Activated CD8-positive, alpha-beta memory T cell treated with anti-CD3 and anti-CD28 coated beads, Interleukin-2, amount 10 ng/mL, durations not matched to agents 7 days and 5 days (primary cell): ENCODE measurements around the gene SLC8A2. TPM values are rescaled to one million over a fixed set of nuclear protein-coding genes. Genes with fewer than 3 reads are reported as not detected.
"Not testable (repeated sequence)": the region's sequence is repeated elsewhere in the genome, so short reads cannot be mapped to it uniquely, and the experiment has no call there.

Experiments used
- ATAC-seq: fragments of 150-1000 bp; cut with Tn5 transposase; one replicate; pipeline ENCODE4 v1.10.0; 2021; ENCODE audit warnings: moderate library complexity
- CTCF ChIA-PET: fragments of 350-600 bp; sonication (Branson Sonifier 250); formaldehyde crosslinking; loops from one replicate; lab custom pipeline; 2021; ENCODE audit warnings: antibody characterized with exemption; lab: Charles Lee
- DNase-seq: peaks from one replicate; pipeline ENCODE4 v3.0.0-alpha.2; 2020
- H3K27ac Mint-ChIP-seq: one replicate; pipeline ENCODE4 v1.8.0; 2021; ENCODE audit warnings: mild to moderate bottlenecking, mixed read lengths
- H3K27me3 Mint-ChIP-seq: one replicate; pipeline ENCODE4 v1.8.0; 2021; ENCODE audit warnings: mixed read lengths
- H3K36me3 Mint-ChIP-seq: one replicate; pipeline ENCODE4 v1.8.0; 2021; ENCODE audit warnings: mild to moderate bottlenecking, mixed read lengths
- H3K4me1 Mint-ChIP-seq: one replicate; pipeline ENCODE4 v1.8.0; 2021; ENCODE audit warnings: mixed read lengths
- H3K4me3 Mint-ChIP-seq: one replicate; pipeline ENCODE4 v1.8.0; 2021; ENCODE audit warnings: mild to moderate bottlenecking, moderate library complexity, mixed read lengths
- H3K9me3 Mint-ChIP-seq: one replicate; pipeline ENCODE4 v1.8.0; 2022; ENCODE audit warnings: low read depth, mixed read lengths
- total RNA-seq, 2 experiments: library from RNA; stranded (reverse); gene quantifications; one replicate each; pipeline ENCODE4 v1.2.3, GENCODE V29; 2021

SLC8A2 gene
- total RNA-seq, 2 experiments from 2014 or later, result 0.14 to 0.32 TPM

GRCh38 chr19:47391510-47392223 is 80.0 kb downstream of the SLC8A2 start:
- Mint-ChIP-seq H3K36me3 (no peaks in the 10 kb centered on the region), H3K27me3 (peaks cover 4% of the 10 kb centered on the region), H3K27ac (no peak overlapping the region), H3K9me3 (no peaks in the 10 kb centered on the region), H3K4me3 (no peak overlapping the region), H3K4me1 (peaks cover 4% of the 10 kb centered on the region)
- ATAC-seq, result peak; percentile 87
- peak; percentile 87 for DNase-seq
- CTCF ChIA-PET, result interaction anchor here (0.6 to 5.2 kb wide), 33 partner anchors 9 to 378 kb away, joined by 3 to 88 read pairs (median 4); partner anchors contain the start of genes C5AR1, DHX34, EHD2 and INAFM1

GRCh38 chr19:47390533-47391488 is 80.9 kb downstream of the SLC8A2 start:
- no peak for DNase-seq
- CTCF ChIA-PET, result interaction anchor here (0.6 to 5.2 kb wide), 34 partner anchors 8 to 378 kb away, joined by 3 to 88 read pairs (median 4); partner anchors contain the start of genes C5AR1, DHX34, EHD2 and INAFM1
- Mint-ChIP-seq H3K36me3 (no peaks in the 10 kb centered on the region), H3K27ac (no peak overlapping the region), H3K4me3 (no peak overlapping the region), H3K9me3 (no peaks in the 10 kb centered on the region), H3K4me1 (peaks cover 4% of the 10 kb centered on the region), H3K27me3 (peaks cover 4% of the 10 kb centered on the region)
- ATAC-seq, result no peak

GRCh38 chr19:47389150-47389556 is 82.5 kb downstream of the SLC8A2 start:
- H3K27me3 Mint-ChIP-seq, result no peaks in the 10 kb centered on the region
- no peak overlapping the region for H3K27ac Mint-ChIP-seq
- no peaks in the 10 kb centered on the region for H3K36me3 Mint-ChIP-seq
- DNase-seq (no peak), ATAC-seq (no peak)
- CTCF ChIA-PET, result interaction anchor here (1.0 to 5.2 kb wide), 4 partner anchors 47 to 318 kb away, joined by 3 to 88 read pairs (median 3); no protein-coding TSS in a partner anchor
- H3K9me3 Mint-ChIP-seq, result no peaks in the 10 kb centered on the region
- no peak overlapping the region for H3K4me3 Mint-ChIP-seq
- peaks cover 4% of the 10 kb centered on the region for H3K4me1 Mint-ChIP-seq

GRCh38 chr19:47388721-47389120 is 83.0 kb downstream of the SLC8A2 start:
- not testable (repeated sequence) for H3K27me3 Mint-ChIP-seq, H3K36me3 Mint-ChIP-seq, H3K4me1 Mint-ChIP-seq, H3K9me3 Mint-ChIP-seq, H3K4me3 Mint-ChIP-seq, H3K27ac Mint-ChIP-seq, ATAC-seq, DNase-seq
- CTCF ChIA-PET, result interaction anchor here (1.0 to 5.2 kb wide), 3 partner anchors 92 to 318 kb away, joined by 3 to 88 read pairs (median 3); no protein-coding TSS in a partner anchor

- H3K27me3 Mint-ChIP-seq, DNase-seq, ATAC-seq, H3K36me3 Mint-ChIP-seq, H3K27ac Mint-ChIP-seq, CTCF ChIA-PET, H3K9me3 Mint-ChIP-seq, H3K4me1 Mint-ChIP-seq, H3K4me3 Mint-ChIP-seq: not testable (repeated sequence)
Observed at GRCh38 chr19:47387623-47388022, 84.1 kb downstream of the SLC8A2 start.

- H3K4me3 Mint-ChIP-seq, DNase-seq, H3K27ac Mint-ChIP-seq, H3K27me3 Mint-ChIP-seq, ATAC-seq, H3K36me3 Mint-ChIP-seq, H3K9me3 Mint-ChIP-seq: not testable (repeated sequence)
- H3K4me1 Mint-ChIP-seq, result peaks cover 17% of the 10 kb centered on the region
- CTCF ChIA-PET, result interaction anchor here (0.8 to 1.4 kb wide), 2 partner anchors 38 to 90 kb away, joined by 3 to 5 read pairs; partner anchors contain the start of gene DHX34
Observed at GRCh38 chr19:47386582-47386981, 85.1 kb downstream of the SLC8A2 start.

GRCh38 chr19:47384533-47384932 is 87.2 kb downstream of the SLC8A2 start:
- not testable (repeated sequence) for H3K9me3 Mint-ChIP-seq, DNase-seq, ATAC-seq, H3K4me3 Mint-ChIP-seq, H3K27ac Mint-ChIP-seq, H3K27me3 Mint-ChIP-seq, H3K36me3 Mint-ChIP-seq
- CTCF ChIA-PET, result interaction anchor here (0.6 kb wide), 2 partner anchors 22 to 728 kb away, joined by 3 to 5 read pairs; no protein-coding TSS in a partner anchor
- H3K4me1 Mint-ChIP-seq, result peaks cover 19% of the 10 kb centered on the region

- not testable (repeated sequence) for H3K9me3 Mint-ChIP-seq, H3K4me3 Mint-ChIP-seq, H3K27me3 Mint-ChIP-seq, H3K36me3 Mint-ChIP-seq, ATAC-seq, H3K27ac Mint-ChIP-seq, DNase-seq
- H3K4me1 Mint-ChIP-seq, result peaks cover 19% of the 10 kb centered on the region
- CTCF ChIA-PET, result interaction anchor here (0.6 to 1.3 kb wide), 3 partner anchors 21 to 728 kb away, joined by 3 to 5 read pairs (median 3); partner anchors contain the start of gene DHX34
Observed at GRCh38 chr19:47383890-47384289, 87.8 kb downstream of the SLC8A2 start.

- no peaks in the 10 kb centered on the region for H3K27me3 Mint-ChIP-seq
- H3K4me1 Mint-ChIP-seq, result peaks cover 19% of the 10 kb centered on the region
- peak; percentile 77 for ATAC-seq
- H3K36me3 Mint-ChIP-seq, result peaks cover 9% of the 10 kb centered on the region
- H3K27ac Mint-ChIP-seq, result peak overlapping the region; percentile 15
- no peak overlapping the region for H3K4me3 Mint-ChIP-seq
- no peaks in the 10 kb centered on the region for H3K9me3 Mint-ChIP-seq
- CTCF ChIA-PET, result interaction anchor here (1.6 to 1.7 kb wide), 2 partner anchors 10 to 33 kb away, joined by 6 to 9 read pairs; partner anchors contain the start of gene DHX34
- DNase-seq, result peak; percentile 72
Observed at GRCh38 chr19:47381653-47382279, 89.9 kb downstream of the SLC8A2 start.

- Mint-ChIP-seq H3K36me3 (peaks cover 9% of the 10 kb centered on the region), H3K27me3 (no peaks in the 10 kb centered on the region), H3K4me1 (peaks cover 19% of the 10 kb centered on the region), H3K4me3 (no peak overlapping the region), H3K27ac (peak overlapping the region; percentile 15), H3K9me3 (no peaks in the 10 kb centered on the region)
- DNase-seq (no peak), ATAC-seq (no peak)
- CTCF ChIA-PET, result interaction anchor here (1.6 to 1.7 kb wide), 2 partner anchors 10 to 32 kb away, joined by 5 to 6 read pairs; partner anchors contain the start of gene DHX34
Observed at GRCh38 chr19:47381121-47381520, 90.6 kb downstream of the SLC8A2 start.

- H3K4me1 Mint-ChIP-seq, result peaks cover 19% of the 10 kb centered on the region
- no peak overlapping the region for H3K4me3 Mint-ChIP-seq
- H3K36me3 Mint-ChIP-seq, result peaks cover 10% of the 10 kb centered on the region
- CTCF ChIA-PET, result interaction anchor here (1.6 to 1.7 kb wide), 2 partner anchors 11 to 31 kb away, joined by 5 to 6 read pairs; partner anchors contain the start of gene DHX34
- H3K27me3 Mint-ChIP-seq, result no peaks in the 10 kb centered on the region
- no peak for ATAC-seq
- no peak overlapping the region for H3K27ac Mint-ChIP-seq
- no peaks in the 10 kb centered on the region for H3K9me3 Mint-ChIP-seq
- DNase-seq, result no peak
Observed at GRCh38 chr19:47380559-47380958, 91.1 kb downstream of the SLC8A2 start.

- H3K27ac Mint-ChIP-seq, result no peak overlapping the region
- peaks cover 10% of the 10 kb centered on the region for H3K36me3 Mint-ChIP-seq
- ATAC-seq (no peak), DNase-seq (no peak)
- H3K4me3 Mint-ChIP-seq, result no peak overlapping the region
- peaks cover 19% of the 10 kb centered on the region for H3K4me1 Mint-ChIP-seq
- no peaks in the 10 kb centered on the region for H3K9me3 Mint-ChIP-seq
- CTCF ChIA-PET, result interaction anchor here (1.7 kb wide), 1 partner anchor 12 kb away, joined by 5 read pairs; no protein-coding TSS in a partner anchor
- no peaks in the 10 kb centered on the region for H3K27me3 Mint-ChIP-seq
Observed at GRCh38 chr19:47379381-47379938, 92.2 kb downstream of the SLC8A2 start.
